GM20431 (cell line): ENCODE data around the gene RDX.
"Not testable (repeated sequence)": the region's sequence is repeated elsewhere in the genome, so short reads cannot be mapped to it uniquely, and the experiment has no call there.

Experiments
- in situ Hi-C: fragments of 300-500 bp; cut with MseI, MboI; formaldehyde crosslinking; loops from one replicate; pipeline ENCODE4 v1.15.0; 2020; ENCODE audit warnings: low sequenced_read_pairs; ENCODE audit not compliant: unreplicated experiment

RDX gene

DNA sequence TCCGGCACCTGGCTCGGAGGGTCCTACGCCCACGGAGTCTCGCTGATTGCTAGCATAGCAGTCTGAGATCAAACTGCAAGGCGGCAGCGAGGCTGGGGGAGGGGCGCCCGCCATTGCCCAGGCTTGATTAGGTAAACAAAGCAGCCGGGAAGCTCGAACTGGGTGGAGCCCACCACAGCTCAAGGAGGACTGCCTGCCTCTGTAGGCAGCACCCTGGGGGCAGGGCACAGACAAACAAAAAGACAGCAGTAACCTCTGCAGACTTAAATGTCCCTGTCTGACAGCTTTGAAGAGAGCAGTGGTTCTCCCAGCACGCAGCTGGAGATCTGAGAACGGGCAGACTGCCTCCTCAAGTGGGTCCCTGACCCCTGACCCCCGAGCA is 87.1 kb downstream of the RDX start:
- in situ Hi-C loops: not testable (repeated sequence)

DNA sequence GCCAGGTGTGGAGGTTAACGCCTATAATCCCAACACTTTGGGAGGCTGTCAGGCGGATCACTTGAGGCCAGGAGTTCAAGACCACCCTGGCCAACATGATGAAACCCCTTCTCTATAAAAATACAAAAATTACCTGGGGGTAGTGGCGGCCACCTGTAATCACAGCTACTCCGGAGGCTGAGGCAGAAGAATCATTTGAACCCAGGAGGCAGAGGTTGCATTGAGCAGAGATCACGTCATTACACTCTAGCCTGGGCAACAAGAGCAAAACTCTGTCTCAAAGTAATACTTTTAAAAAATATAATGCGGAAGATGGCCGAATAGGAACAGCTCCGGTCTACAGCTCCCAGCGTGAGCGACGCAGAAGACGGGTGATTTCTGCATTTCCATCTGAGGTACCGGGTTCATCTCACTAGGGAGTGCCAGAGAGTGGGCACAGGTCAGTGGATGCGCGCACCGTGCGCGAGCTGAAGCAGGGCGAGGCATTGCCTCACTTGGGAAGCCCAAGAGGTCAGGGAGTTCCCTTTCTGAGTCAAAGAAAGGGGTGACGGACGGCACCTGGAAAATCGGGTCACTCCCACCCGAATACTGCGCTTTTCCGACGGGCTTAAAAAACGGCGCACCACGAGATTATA is 87.6 kb downstream of the RDX start:
- in situ Hi-C loops: not testable (repeated sequence)

DNA sequence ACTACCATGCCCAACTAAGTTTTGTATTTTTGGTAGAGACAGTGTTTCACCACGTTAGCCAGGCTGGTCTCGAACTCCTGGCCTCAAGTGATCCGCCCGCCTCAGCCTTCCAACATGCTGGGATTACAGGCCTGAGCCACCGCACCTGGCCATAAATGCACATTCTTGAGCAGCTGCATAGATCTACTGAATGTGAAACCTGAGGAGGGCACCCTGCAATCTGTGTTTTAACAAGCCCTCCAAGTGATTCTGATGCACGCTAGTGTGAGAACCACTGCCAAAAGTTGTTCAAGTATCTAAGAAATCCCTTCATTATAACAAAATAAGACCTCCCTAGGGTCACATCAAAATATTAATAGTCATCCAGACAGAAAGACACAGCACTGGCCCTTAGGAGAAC is 89.3 kb downstream of the RDX start:
- in situ Hi-C loops: no loop called here

DNA sequence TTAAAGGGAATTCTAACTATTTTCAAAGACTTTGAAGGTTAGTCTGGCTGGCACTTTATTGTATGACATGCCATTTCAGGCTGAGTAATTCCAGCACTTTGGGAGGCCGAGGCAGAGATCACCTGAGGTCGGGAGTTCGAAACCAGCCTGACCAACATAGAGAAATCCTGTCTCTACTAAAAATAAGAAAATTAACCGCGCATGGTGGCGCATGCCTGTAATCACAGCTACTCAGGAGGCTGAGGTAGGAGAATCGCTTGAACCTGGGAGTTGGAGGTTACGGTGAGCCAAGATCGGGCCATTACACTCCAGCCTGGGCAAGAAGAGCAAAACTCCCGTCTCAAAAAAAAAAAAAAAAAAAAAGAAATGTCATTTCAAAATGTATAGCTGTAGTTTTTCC is 95.6 kb downstream of the RDX start:
- in situ Hi-C loops: no loop called here

DNA sequence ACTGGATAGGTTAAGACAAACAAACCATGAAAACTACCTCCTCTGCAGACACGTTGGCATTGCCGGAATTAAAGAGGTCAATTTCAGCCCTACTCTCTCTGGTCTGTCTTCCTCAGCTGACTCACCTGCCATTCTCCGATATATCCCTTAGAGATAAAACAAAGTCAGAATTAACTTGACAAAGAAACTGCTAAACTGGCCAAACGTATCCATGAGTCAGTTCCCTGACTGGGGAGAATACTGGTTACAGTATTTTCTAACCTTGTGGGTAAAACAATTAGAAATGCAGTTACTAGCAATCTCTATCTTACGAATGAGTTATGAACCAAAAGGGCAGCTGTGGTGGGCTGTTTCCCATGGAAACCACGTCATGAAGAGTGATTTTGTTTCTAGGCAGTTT is 96.2 kb downstream of the RDX start:
- in situ Hi-C loops: no loop called here

DNA sequence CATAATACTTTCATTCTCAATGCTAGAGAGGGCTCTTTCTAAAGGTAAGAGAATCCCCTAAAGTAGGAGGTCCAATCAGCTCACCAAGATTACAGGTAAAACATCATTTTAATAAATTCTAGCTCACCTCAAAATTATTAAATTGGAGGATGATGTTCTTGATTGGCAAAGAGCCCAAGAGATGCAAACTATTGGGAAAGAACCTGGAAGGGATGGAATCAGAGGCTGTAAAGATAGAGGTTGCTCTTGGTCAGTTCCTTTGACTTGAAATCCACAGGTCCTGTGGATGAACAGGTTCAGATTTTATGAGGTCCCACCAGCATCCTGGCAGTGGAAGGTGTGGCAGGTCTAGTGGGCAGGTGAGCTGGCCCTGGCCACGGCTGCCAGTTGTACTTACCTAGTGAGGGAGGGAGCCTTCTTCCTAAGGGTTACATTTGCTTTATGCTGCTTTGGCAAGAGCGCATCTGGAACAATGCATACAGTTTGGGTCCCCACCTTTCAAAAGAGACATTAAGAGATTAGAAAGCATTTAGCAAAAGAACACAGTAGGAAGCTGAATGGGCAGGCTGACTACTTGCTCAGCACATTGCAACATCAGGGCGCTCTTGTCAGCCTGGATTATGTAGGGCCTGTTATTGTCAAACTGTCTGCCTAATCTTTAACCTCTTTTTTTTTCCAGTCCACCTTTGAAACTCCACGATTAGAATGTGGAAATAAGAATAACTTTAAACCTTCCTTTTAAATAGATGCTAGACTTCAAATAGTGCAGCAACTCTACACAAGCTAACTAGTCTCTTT is 97.0 kb downstream of the RDX start:
- in situ Hi-C loops: loop anchor here (10.0 to 25.0 kb wide), 2 partner anchors 175 to 262 kb away; no protein-coding TSS in a partner anchor

DNA sequence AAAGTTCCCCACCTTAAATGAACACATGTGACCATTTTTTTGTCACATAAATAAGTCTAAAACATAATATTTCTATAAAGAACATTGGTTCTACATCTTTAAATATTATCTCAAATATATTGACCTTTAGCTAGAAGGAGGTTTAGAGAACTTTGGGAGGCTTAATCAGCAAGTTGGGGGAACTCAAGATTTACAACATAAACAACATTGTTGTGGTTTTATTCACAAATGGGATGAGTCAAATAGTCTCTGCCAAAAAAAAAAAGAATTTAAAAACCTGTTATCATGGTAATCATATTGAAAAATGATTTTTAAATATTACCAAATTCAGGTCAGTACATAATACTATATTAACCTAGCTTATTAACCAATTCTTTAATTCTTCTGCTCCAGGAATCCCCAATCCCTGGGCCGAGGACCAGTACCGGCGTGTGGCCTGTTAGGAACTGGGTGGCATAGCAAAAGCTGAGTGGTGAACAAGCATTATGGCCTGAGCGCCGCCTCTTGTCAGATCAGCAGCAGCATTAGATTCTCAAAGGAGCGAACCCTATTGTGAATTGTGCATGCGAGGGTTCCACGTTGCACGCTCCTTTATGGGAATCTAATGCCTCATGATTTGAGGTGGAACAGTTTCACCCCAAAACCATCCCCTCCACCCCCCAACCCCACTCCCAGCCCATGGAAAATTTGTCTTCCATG is 98.2 kb downstream of the RDX start:
- in situ Hi-C loops: loop anchor here (10.0 to 25.0 kb wide), 2 partner anchors 177 to 261 kb away; no protein-coding TSS in a partner anchor

DNA sequence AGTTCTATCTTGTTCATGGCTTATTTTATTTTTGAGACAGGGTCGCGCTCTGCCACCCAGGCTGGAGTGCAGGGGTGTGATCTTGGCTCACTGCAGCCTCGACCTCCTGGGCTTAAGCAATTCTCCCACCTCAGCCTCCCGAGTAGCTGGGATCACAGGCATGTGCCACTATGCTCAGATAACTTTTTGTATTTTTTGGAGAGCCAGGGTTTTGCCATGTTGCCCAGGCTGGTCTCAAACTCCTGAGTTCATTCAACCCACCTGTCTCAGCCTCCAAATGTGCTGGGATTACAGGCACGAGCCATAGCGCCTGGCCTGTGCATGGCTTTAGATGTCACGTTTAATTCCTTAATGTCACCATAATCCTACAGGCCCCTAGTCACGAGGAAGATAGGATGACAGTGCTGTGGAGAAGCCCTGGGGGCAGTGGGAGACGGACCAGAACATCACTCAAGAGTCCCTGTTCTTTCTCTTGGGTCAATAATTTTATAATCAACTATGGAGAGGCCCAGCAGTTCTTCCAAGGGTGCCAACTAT is 99.5 kb downstream of the RDX start:
- in situ Hi-C loops: loop anchor here (10.0 to 25.0 kb wide), 2 partner anchors 178 to 260 kb away; no protein-coding TSS in a partner anchor

DNA sequence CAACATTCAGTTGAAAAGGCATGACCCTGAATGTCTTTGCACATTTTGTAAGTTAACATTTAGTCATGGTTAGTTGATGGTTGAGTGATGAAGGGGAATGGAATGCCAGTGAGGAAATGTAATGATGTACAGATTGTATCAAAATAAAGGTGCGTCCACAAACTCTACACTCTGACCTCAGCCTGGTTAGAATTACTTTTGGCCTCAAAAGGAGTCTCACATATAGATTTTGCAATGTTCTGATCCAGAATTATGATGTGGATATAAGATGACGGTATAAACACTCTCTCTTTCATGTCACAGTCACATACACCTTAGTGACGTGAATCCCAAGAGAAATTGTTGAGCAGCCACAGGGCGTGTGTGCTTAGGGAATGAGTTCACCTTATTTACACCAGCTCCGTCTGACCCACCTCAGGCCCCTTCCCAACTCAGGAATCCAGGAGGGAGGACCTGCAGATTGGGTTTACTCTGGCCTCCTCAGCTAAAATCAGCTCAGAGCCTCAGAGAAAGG is 100.1 kb downstream of the RDX start:
- in situ Hi-C loops: loop anchor here (10.0 to 25.0 kb wide), 2 partner anchors 179 to 259 kb away; no protein-coding TSS in a partner anchor

DNA sequence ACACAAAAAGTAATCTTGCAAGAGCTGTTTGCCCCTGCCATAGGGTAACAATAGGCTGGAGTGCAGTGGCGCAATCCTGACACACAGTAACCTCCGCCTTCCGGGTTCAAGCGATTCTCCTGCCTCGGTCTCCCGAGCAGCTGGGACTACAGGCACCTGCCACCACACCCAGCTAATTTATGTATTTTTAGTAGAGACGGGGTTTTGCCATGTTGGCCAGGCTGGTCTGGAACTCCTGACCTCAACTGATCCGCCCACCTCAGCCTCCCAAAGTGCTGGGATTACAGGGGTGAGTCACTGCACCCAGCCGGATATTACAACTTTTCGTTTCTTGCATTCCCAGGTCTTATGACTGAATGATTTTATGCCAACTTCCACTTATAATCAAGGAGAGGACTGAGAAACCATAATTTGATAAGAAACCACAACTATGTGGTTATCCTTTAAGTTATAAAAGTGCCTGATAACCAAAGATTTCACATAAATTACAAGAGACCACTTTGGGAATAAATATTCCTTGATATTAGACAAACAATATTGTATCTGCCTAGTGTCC is 102.1 kb downstream of the RDX start:
- in situ Hi-C loops: loop anchor here (10.0 to 25.0 kb wide), 2 partner anchors 181 to 257 kb away; no protein-coding TSS in a partner anchor

DNA sequence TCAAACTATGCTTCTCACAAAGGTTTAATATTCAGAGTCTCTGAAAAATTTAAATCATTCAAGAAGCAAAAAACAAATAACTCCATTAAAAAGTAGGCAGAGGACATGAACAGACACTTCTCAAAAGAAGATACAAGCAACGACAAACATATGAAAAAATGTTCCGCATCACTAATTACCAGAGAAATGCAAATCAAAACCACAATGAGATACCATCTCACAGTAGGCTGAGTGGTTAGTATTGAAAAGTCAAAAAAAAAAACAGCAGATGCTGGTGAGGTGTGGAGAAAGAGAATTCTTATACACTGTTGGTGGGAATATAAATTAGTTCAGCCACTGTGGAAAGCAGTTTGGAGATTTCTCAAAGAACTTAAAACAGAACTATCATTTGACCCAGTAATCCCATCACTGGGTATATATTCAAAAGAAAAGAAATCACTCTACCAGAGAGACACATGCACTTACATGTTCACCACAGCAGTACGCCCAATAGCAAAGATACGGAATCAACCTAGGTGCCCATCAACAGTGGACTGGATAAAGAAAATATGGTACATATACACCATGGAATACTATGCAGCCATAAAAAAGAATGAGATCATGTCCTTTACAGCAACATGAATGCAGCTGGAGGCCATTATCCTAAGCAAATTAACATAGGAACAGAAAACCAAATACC is 103.7 kb downstream of the RDX start:
- in situ Hi-C loops: loop anchor here (10.0 to 25.0 kb wide), 2 partner anchors 182 to 255 kb away; no protein-coding TSS in a partner anchor

DNA sequence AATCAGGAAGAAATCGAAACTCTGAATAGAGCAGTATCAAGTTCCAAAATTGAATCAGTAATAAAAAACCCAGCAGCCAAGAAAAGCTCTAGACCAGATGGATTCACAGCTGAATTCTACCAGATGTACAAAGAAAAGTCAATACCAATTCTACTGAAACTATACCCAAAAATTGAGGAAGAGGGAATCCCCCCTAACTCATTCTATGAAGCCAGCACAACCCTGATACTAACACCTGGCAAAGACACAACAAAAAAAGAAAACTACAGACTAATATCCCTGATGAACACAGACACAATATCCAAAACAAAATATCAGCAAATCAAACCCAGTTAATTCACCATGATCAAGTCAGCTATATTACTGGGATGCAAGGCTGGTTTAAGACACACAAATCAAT is 105.5 kb downstream of the RDX start:
- in situ Hi-C loops: loop anchor here (10.0 to 25.0 kb wide), 2 partner anchors 184 to 254 kb away; no protein-coding TSS in a partner anchor

DNA sequence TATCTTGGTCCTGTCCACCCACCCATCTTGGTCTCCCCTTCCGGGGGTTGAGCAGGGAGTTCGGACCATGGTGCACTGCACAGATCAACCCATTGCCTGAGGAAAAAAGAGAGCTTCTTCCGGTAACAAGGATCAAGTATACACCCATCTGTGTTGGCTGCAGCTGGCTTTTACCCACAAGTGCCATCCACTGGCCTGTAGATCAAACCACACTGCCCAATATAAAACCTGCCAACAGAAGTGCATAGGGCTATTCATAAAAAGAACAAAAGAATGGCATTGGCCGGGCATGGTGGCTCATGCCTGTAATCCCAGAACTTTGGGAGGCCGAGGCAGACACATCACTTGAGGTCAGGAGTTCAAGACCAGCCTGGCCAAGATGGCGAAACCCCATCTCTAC is 108.7 kb downstream of the RDX start:
- in situ Hi-C loops: loop anchor here (25.0 kb wide), 1 partner anchor 250 kb away; no protein-coding TSS in a partner anchor

DNA sequence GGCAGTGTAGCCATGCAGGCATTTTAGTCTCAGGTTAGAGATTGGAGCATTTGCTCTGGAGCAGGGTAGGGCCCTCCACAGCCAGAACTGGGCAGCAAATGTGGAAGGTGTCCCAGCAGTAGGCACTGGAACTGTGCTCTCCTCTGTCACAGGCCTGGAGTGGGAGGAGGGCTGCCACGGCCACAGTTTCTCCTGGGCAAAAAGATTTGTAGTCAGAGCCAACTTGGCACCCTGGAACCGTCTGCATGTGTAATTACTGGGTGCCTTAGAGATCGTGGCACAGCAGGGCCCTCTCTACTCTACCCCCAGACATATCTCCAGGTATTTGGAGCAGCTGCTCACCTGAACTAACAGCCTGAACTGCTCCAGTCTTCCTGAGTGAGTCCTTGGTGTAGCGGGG is 109.5 kb downstream of the RDX start:
- in situ Hi-C loops: loop anchor here (25.0 kb wide), 1 partner anchor 250 kb away; no protein-coding TSS in a partner anchor

DNA sequence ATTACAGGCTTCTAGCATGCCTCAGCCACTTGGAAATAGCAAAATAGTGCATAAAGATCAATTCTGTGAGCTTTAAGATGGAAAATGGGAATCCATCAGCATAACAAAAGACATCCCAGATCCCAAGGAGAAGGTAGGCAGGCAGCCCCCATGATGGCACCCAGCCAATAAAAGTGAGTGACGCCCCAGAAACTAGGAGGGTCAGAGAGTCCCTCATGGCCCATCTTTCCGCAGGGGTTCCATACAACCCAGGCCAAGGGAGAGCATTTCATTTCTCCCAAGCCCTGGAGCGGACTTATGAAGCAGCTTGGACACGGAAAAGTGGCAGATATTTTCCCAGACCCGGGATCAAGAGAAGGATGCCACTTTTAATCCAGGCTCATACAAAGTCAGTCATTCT is 110.0 kb downstream of the RDX start:
- in situ Hi-C loops: loop anchor here (25.0 kb wide), 1 partner anchor 249 kb away; no protein-coding TSS in a partner anchor

DNA sequence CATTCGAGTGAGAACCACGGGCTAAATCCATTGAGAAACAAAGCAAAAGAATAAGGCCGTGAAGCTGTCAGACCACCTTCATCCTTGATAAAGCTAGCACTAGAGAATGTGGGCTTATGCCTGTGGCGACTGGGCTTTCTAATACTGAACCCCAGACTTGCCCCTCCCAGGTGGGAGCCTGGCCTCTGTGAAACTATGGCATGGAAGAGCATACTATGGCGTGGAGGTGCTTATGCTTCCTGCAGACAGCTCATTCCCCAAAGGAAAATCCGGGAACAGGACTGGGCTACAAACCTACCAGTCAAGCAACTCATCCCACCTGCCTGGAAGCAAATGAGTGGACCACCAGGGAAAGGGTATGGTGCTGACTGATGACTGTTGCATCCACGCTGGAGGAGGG is 110.8 kb downstream of the RDX start:
- in situ Hi-C loops: loop anchor here (25.0 kb wide), 1 partner anchor 248 kb away; no protein-coding TSS in a partner anchor

DNA sequence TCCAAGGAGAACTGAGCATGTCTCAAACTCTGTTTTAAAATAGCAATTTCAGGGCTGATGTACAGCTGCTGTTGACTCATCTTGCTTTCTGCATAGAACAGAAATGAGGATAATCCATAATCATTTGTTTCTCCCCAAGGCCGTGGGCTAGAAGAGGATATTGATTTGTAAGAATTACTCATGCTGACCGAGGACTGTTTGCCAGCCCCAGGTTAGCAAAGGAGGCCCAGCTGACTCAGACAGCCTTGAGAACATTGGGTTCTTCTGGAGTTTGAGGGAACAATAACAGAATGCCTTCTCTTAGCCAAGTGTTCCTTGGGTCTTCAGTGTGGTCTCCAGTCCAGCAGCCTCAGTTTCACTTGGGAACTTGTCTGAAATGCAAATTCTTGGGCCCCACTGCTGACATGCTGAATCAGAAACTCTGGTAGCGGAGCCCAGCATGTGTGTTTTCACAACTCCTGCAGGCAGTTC is 111.3 kb downstream of the RDX start:
- in situ Hi-C loops: loop anchor here (25.0 kb wide), 1 partner anchor 248 kb away; no protein-coding TSS in a partner anchor

DNA sequence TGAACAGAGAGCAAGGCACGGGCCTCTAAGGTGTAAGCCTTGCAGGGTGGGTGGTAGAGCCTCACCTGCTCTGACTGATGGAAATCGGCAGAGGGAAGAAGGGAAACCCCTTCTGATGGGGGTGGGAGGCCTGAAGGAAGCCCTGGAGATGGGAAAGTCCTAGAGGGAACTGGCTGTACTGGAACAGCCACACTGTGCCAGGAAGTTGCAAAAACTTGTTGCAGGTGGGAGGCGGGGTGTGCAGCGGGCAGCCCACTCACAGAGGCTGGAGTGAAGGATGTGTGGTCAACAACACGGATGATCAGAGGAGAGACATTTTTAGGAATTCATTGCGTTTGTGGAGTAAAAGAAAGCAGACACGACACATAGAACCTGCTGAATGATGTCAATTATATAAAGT is 112.0 kb downstream of the RDX start:
- in situ Hi-C loops: loop anchor here (25.0 kb wide), 1 partner anchor 247 kb away; no protein-coding TSS in a partner anchor

DNA sequence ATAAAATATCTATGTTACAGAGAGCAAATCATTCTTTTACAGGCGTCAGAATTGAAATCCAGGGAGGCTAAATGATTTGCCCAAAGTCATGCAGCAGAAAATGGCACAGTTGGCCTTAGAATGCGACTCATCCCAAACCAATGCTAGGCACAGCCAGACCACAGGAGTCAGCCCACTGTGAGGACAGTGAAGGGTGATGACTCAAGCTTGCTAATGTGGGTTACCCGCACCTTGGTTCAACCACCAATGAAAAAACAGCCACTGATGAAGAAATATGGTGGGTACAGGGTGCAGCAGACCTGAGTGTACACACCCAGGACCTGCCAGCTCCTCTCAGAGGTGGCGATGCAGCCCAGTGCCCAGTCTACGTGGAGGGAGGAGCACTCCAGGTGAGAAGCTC is 113.5 kb downstream of the RDX start:
- in situ Hi-C loops: loop anchor here (25.0 kb wide), 1 partner anchor 246 kb away; no protein-coding TSS in a partner anchor
